ENCODE data around the gene CDH13. TPM values are rescaled to one million over a fixed set of nuclear protein-coding genes. Genes with fewer than 3 reads are reported as not detected.

Gene CDH13
- total and polyA plus RNA-seq, 2 of the 8 experiments (the other 6 are each of a cell fraction or from before 2014, with no cell fraction given): 2.3 to 2.4 TPM

- no peak overlapping the region for H2BK20ac ChIP-seq (ENCODE audit: low read length)
- no peak overlapping the region for H3K14ac ChIP-seq (ENCODE audit: insufficient read length)
- H3K4me2 ChIP-seq (ENCODE audit: insufficient read depth in 1 of 2, low read depth in 2 of 2, low read length in 2 of 2): no peak overlapping the region
- peaks cover 0 to 3% (median 0%) of the 10 kb centered on the region in 4 experiments; a peak in 1 of 7 replicates for H3K4me1 ChIP-seq (replicated peaks in 1 of 4; ENCODE audit: control insufficient read depth in 3 of 4, insufficient read depth in 4 of 4, low read length in 3 of 4)
- H3K23ac ChIP-seq (ENCODE audit: insufficient read length): no peak overlapping the region
- H3K18ac ChIP-seq (ENCODE audit: extremely low read depth, low read length): no peak overlapping the region
- H2BK5ac ChIP-seq (ENCODE audit: low read depth, low read length): no peak overlapping the region
- no peaks in the 10 kb centered on the region; the same call in 1 of the 2 replicates for H3K79me1 ChIP-seq (ENCODE audit: low read depth, low read length)
- H2BK15ac ChIP-seq (ENCODE audit: low read length): no peak overlapping the region
- no peak overlapping the region for H2AFZ ChIP-seq (ENCODE audit: low read length)
- H2BK120ac ChIP-seq (replicated peaks; ENCODE audit: low read depth, low read length): no peak overlapping the region
- no peaks in the 10 kb centered on the region for H3K27me3 ChIP-seq (replicated peaks in 1 of 4; ENCODE audit: control insufficient read depth in 3 of 4, extremely low read depth in 1 of 4, insufficient read depth in 3 of 4, low read length in 3 of 4)
- H4K91ac ChIP-seq (replicated peaks; ENCODE audit: insufficient read length, low read length): no peak overlapping the region
- POLR2A ChIA-PET (ENCODE audit: partially characterized antibody): no interaction called here
- H3K23me2 ChIP-seq (ENCODE audit: low read depth, low read length): no peaks in the 10 kb centered on the region
- H4K8ac ChIP-seq (ENCODE audit: extremely low read depth, insufficient read depth, low read length): no peak overlapping the region
- 87% methylated on average over 4 of the region's 4 CpGs; no CpG with 5 or more reads in 1 of the 2 experiments for WGBS, 2 experiments (ENCODE audit: extremely low coverage in 1 of 2, insufficient coverage in 1 of 2, insufficient read length in 1 of 2, insufficient replicate concordance in 2 of 2, low coverage in 1 of 2, low lambda C conversion rate in 2 of 2, missing lambda C conversion rate in 1 of 2)
- no peak overlapping the region for H4K5ac ChIP-seq (ENCODE audit: insufficient read length, low read depth, low read length)
- H4K20me1 ChIP-seq (replicated peaks in 1 of 2; ENCODE audit: control insufficient read depth in 1 of 2, insufficient read depth in 2 of 2, low read length in 2 of 2): no peaks in the 10 kb centered on the region
- H2AK5ac ChIP-seq (ENCODE audit: low read depth, low read length): no peak overlapping the region
- no peak overlapping the region for H3K4me3 ChIP-seq (ENCODE audit: extremely low read depth in 1 of 4, insufficient read depth in 2 of 4, low read depth in 3 of 4, low read length in 4 of 4)
- DNase-seq (ENCODE audit: low read depth in 1 of 2, low spot score in 2 of 2) (no peak), FAIRE-seq (no peak)
- H3K9ac ChIP-seq (replicated peaks in 1 of 4; ENCODE audit: extremely low read depth in 1 of 4, low read depth in 3 of 4, low read length in 3 of 4): no peak overlapping the region
- no peak overlapping the region for H2BK12ac ChIP-seq (ENCODE audit: low read depth, low read length)
- H3K36me3 ChIP-seq (ENCODE audit: control insufficient read depth in 2 of 4, insufficient read depth in 4 of 4, low read length in 3 of 4): no peaks in the 10 kb centered on the region
- CTCF ChIA-PET (ENCODE audit: partially characterized antibody): interaction anchor here (0.9 to 2.2 kb wide), 2 partner anchors 13 kb away, joined by 3 to 5 read pairs; no protein-coding TSS in a partner anchor
- no peak overlapping the region for H3K27ac ChIP-seq (ENCODE audit: low read depth, low read length)
- no peak overlapping the region for H3K4ac ChIP-seq (replicated peaks; ENCODE audit: insufficient read length, low read depth, low read length)
- H3K56ac ChIP-seq (replicated peaks; ENCODE audit: insufficient read length, low read depth, low read length): no peak overlapping the region
- H3K9me3 ChIP-seq (ENCODE audit: insufficient read depth in 2 of 2, low read depth in 1 of 2, low read length in 1 of 2): no peaks in the 10 kb centered on the region
- no peaks in the 10 kb centered on the region for H3K79me2 ChIP-seq (ENCODE audit: control insufficient read depth in 1 of 2, insufficient read depth in 2 of 2, low read length in 2 of 2)
- TF ChIP-seq NANOG (IDR thresholded peaks at IDR 0.05; ENCODE audit: insufficient read depth, low read depth, low read length, poor library complexity, severe bottlenecking) (no peak), EZH2 (IDR thresholded peaks at IDR 0.05; ENCODE audit: low read depth, low read length, severe bottlenecking) (no peak), ATF3 (IDR thresholded peaks at IDR 0.05; ENCODE audit: insufficient read depth, low read depth, low read length) (no peak), BRCA1 (IDR thresholded peaks at IDR 0.05; ENCODE audit: low read depth, low read length) (no peak), HDAC2 (IDR thresholded peaks at IDR 0.05; ENCODE audit: borderline replicate concordance in 1 of 2, low read depth in 2 of 2, low read length in 2 of 2) (no peak), EP300 (IDR thresholded peaks at IDR 0.05; ENCODE audit: borderline replicate concordance in 1 of 2, low read depth in 2 of 2, low read length in 2 of 2) (no peak), CBX5 (IDR thresholded peaks at IDR 0.05; ENCODE audit: low read depth, low read length) (no peak), MAFK (IDR thresholded peaks at IDR 0.05; ENCODE audit: low read depth, low read length) (no peak), EGR1 (IDR thresholded peaks at IDR 0.05; ENCODE audit: borderline replicate concordance, low read depth, low read length) (no peak), ATF2 (IDR thresholded peaks at IDR 0.05; ENCODE audit: low read length) (no peak), RXRA (IDR thresholded peaks at IDR 0.05; ENCODE audit: insufficient read depth, low read depth, low read length) (no peak)
Observed at GRCh38 chr16:82685526-82685925, 58.8 kb downstream of the CDH13 start.
